B cell (primary cell): ENCODE data around the gene NPHP4. TPM values are rescaled to one million over a fixed set of nuclear protein-coding genes. Genes with fewer than 3 reads are reported as not detected.

Experiments
- ATAC-seq: fragments of 200-7000 bp; cut with Tn5 transposase; one replicate; pipeline ENCODE4 v1.10.0; 2021; ENCODE audit warnings: low read depth, mild to moderate bottlenecking, moderate number of reproducible peaks, moderate library complexity
- CTCF ChIA-PET: fragments of 350-600 bp; sonication (Branson Sonifier 250); formaldehyde crosslinking; loops from one replicate; lab custom pipeline; 2021; ENCODE audit warnings: antibody characterized with exemption, inconsistent platforms; lab: Charles Lee
- POLR2A ChIA-PET: fragments of 350-600 bp; sonication (Branson Sonifier 250); formaldehyde crosslinking; loops from one replicate; lab custom pipeline; 2021; ENCODE audit warnings: antibody characterized with exemption; lab: Charles Lee
- DNase-seq: peaks from one replicate; pipeline ENCODE4 v3.0.0; 2013
- H2AFZ ChIP-seq: 2 replicates; pipeline ENCODE4 v1.6.1; 2012; ENCODE audit warnings: mild to moderate bottlenecking, low read depth, low read length; ENCODE audit not compliant: insufficient read depth, poor library complexity, severe bottlenecking
- H3K27ac ChIP-seq, 2 donors: 1 replicate in 1 of 2; 2 replicates in 1 of 2; pipeline ENCODE4 v1.5.1; 2012 to 2013; ENCODE audit warnings: low read length in 2 of 2, mild to moderate bottlenecking in 2 of 2, moderate library complexity in 1 of 2
- H3K27me3 ChIP-seq, 4 experiments: fragments of 200-600 bp in 1 of 4; sonication (generic) in 1 of 4; replicated peaks in 1 of 4; 1 replicate in 2 of 4; 2 replicates in 2 of 4; pipeline versions ENCODE4 v1.6.1 to v1.7.0; 2013 to 2016; ENCODE audit warnings: low read length in 3 of 4, mild to moderate bottlenecking in 2 of 4, mixed read lengths in 1 of 4, moderate library complexity in 1 of 4; ENCODE audit not compliant: insufficient read depth in 4 of 4, control insufficient read depth in 3 of 4; ENCODE audit errors: control extremely low read depth in 1 of 4
- H3K36me3 ChIP-seq, 2 experiments: replicated peaks in 1 of 2; 1 replicate in 1 of 2; 2 replicates in 1 of 2; pipeline versions ENCODE4 v1.6.1 to v1.7.1; 2013; ENCODE audit warnings: low read length in 1 of 2; ENCODE audit not compliant: insufficient read depth in 2 of 2, control insufficient read depth in 1 of 2; ENCODE audit errors: control extremely low read depth in 1 of 2, extremely low read depth in 1 of 2
- H3K4me1 ChIP-seq, 2 donors: fragments of 200-600 bp in 1 of 2; sonication (generic) in 1 of 2; 1 replicate in 1 of 2; 2 replicates in 1 of 2; pipeline versions ENCODE4 v1.5.1 to v1.6.1; 2013 to 2017; ENCODE audit warnings: low read length in 2 of 2; ENCODE audit not compliant: control insufficient read depth in 2 of 2, insufficient read depth in 2 of 2
- H3K4me2 ChIP-seq: replicated peaks from 2 replicates; pipeline ENCODE3; 2012; ENCODE audit warnings: mild to moderate bottlenecking, low read depth, low read length; ENCODE audit not compliant: poor library complexity, severe bottlenecking
- H3K4me3 ChIP-seq, 5 experiments: fragments of 200-600 bp in 1 of 5; sonication (generic) in 1 of 5; 1 replicate in 3 of 5; 2 replicates in 2 of 5; pipeline versions ENCODE4 v1.5.1 to v1.7.0; 2011 to 2016; ENCODE audit warnings: low read length in 4 of 5, mild to moderate bottlenecking in 4 of 5, low read depth in 2 of 5, control low read depth in 1 of 5, moderate library complexity in 1 of 5; ENCODE audit not compliant: insufficient read depth in 1 of 5; ENCODE audit errors: control extremely low read depth in 1 of 5, extremely low read depth in 1 of 5
- H3K79me2 ChIP-seq: fragments of 200-600 bp; sonication (generic); one replicate; pipeline ENCODE4 v1.6.0; 2016; ENCODE audit warnings: low read length; ENCODE audit not compliant: control insufficient read depth, insufficient read depth
- H3K9ac ChIP-seq: fragments of 200-600 bp; sonication (generic); 2 replicates; pipeline ENCODE4 v1.6.1; 2017; ENCODE audit warnings: mild to moderate bottlenecking, low read length, moderate library complexity
- H3K9me3 ChIP-seq, 3 donors: one replicate each; pipeline versions ENCODE4 v1.6.1 to v1.7.1; 2013; ENCODE audit warnings: low read length in 2 of 3; ENCODE audit not compliant: control insufficient read depth in 2 of 3, insufficient read depth in 1 of 3; ENCODE audit errors: control extremely low read depth in 1 of 3
- H4K20me1 ChIP-seq: 2 replicates; pipeline ENCODE4 v1.6.0; 2012; ENCODE audit warnings: mild to moderate bottlenecking, low read length; ENCODE audit not compliant: insufficient read depth, control insufficient read depth, poor library complexity, severe bottlenecking
- H3K27ac Mint-ChIP-seq: one replicate; pipeline ENCODE4 v1.8.0; 2021; ENCODE audit warnings: mixed read lengths
- H3K27me3 Mint-ChIP-seq: one replicate; pipeline ENCODE4 v1.8.0; 2021; ENCODE audit warnings: mixed read lengths
- H3K4me1 Mint-ChIP-seq: one replicate; pipeline ENCODE4 v1.8.0; 2021; ENCODE audit warnings: mixed read lengths
- H3K4me3 Mint-ChIP-seq: one replicate; pipeline ENCODE4 v1.8.0; 2021; ENCODE audit warnings: mixed read lengths
- H3K9me3 Mint-ChIP-seq: one replicate; pipeline ENCODE4 v1.8.0; 2022; ENCODE audit warnings: mixed read lengths; ENCODE audit not compliant: insufficient read depth
- CTCF ChIP-seq: fragments of 200-600 bp; IDR thresholded peaks from one replicate; pipeline ENCODE4 v1.8.0; 2022; ENCODE audit warnings: antibody characterized with exemption, mild to moderate bottlenecking
- EZH2 ChIP-seq: IDR thresholded peaks from 2 replicates; pipeline ENCODE4 v1.6.1; 2012; ENCODE audit warnings: borderline replicate concordance, low read depth, mild to moderate bottlenecking, moderate library complexity, low read length; ENCODE audit not compliant: insufficient read depth, poor library complexity, severe bottlenecking
- WGBS: methylation state at CpG from one replicate; pipeline ENCODE4 v1.1.5; 2013; ENCODE audit warnings: missing lambda C conversion rate; ENCODE audit not compliant: insufficient coverage; 5-methylcytosine and 5-hydroxymethylcytosine counted together
- intact Hi-C: fragments of 100-400 bp; cut with micrococcal nuclease; formaldehyde crosslinking; loops from one replicate; pipeline ENCODE4 v1.10.0; 2022
- polyA plus RNA-seq: library from polyadenylated mRNA; depleted of rRNA; stranded (reverse); fragments of >200 nt; gene quantifications from 2 replicates; pipeline ENCODE4 v1.2.3, GENCODE V29; 2012
- total RNA-seq, 2 donors: library from RNA; stranded (reverse); fragments of 120-200 nt in 1 of 2; gene quantifications; 1 replicate in 1 of 2; 2 replicates in 1 of 2; pipeline versions ENCODE4 v1.2.3 to v1.2.4, GENCODE V29; 2013 to 2022

The NPHP4 gene
- total and polyA plus RNA-seq, 2 donors (not counting 1 experiment from before 2014, with no cell fraction given), result 6.5 to 14.8 TPM

GRCh38 chr1:5888606-5889211, 103.5 kb downstream of the NPHP4 start:
- no peak for ATAC-seq
- no peaks in the 10 kb centered on the region for H3K27me3 Mint-ChIP-seq
- Histone ChIP-seq H3K27me3 (no peaks in the 10 kb centered on the region), H3K27ac (no peak overlapping the region), H3K9me3 (no peaks in the 10 kb centered on the region), H3K36me3 (no peaks in the 10 kb centered on the region), H3K9ac (no peak overlapping the region), H4K20me1 (no peaks in the 10 kb centered on the region), H3K4me2 (no peak overlapping the region), H2AFZ (no peak overlapping the region), H3K4me3 (no peak overlapping the region), H3K79me2 (no peaks in the 10 kb centered on the region), H3K4me1 (no peaks in the 10 kb centered on the region)
- CTCF ChIA-PET, result no interaction called here
- DNase-seq, result no peak
- H3K4me1 Mint-ChIP-seq, result no peaks in the 10 kb centered on the region
- WGBS, result 92% methylated on average over 12 of the region's 13 CpGs
- POLR2A ChIA-PET, result no interaction called here
- TF ChIP-seq CTCF (no peak), EZH2 (no peak)
- intact Hi-C loops, result no loop called here
- H3K27ac Mint-ChIP-seq, result no peak overlapping the region
- no peaks in the 10 kb centered on the region for H3K9me3 Mint-ChIP-seq
- H3K4me3 Mint-ChIP-seq, result no peak overlapping the region

DNA sequence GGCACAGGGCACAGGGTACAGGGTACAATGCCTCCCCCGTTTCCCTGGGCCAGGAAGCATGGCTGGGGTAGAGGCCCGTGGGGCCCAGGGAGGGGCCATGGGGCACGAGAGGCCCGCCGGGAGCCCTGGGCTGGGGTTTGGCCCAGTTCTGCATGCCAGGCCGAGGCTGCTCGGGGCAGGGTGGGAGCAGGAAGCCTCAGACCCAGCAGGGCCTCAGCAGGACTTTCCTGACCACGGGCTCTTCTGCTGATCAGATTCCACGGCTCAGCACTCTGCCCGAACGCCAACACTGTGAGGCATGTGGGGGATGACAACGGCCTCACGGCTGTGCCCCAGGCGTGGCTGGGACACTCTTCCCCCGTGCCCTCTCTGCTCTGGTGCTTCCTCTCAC, 104.3 kb downstream of the NPHP4 start:
- Mint-ChIP-seq H3K27ac (no peak overlapping the region), H3K27me3 (no peaks in the 10 kb centered on the region), H3K4me3 (no peak overlapping the region), H3K9me3 (no peaks in the 10 kb centered on the region), H3K4me1 (no peaks in the 10 kb centered on the region)
- DNase-seq, result no peak
- Histone ChIP-seq H4K20me1 (no peaks in the 10 kb centered on the region), H3K36me3 (no peaks in the 10 kb centered on the region), H2AFZ (no peak overlapping the region), H3K9me3 (no peaks in the 10 kb centered on the region), H3K4me2 (no peak overlapping the region), H3K27me3 (no peaks in the 10 kb centered on the region), H3K79me2 (no peaks in the 10 kb centered on the region), H3K9ac (no peak overlapping the region), H3K4me3 (no peak overlapping the region), H3K27ac (no peak overlapping the region), H3K4me1 (no peaks in the 10 kb centered on the region)
- ChIA-PET POLR2A (no interaction called here), CTCF (no interaction called here)
- no peak for ATAC-seq
- TF ChIP-seq CTCF, result no peak
- no peak for TF ChIP-seq EZH2
- WGBS, result 86% methylated on average over 14 of the region's 15 CpGs
- intact Hi-C loops, result no loop called here
